ENCODE data around the gene MAP4K2. TPM values are rescaled to one million over a fixed set of nuclear protein-coding genes. Genes with fewer than 3 reads are reported as not detected.
"Not testable (repeated sequence)": the region's sequence is repeated elsewhere in the genome, so short reads cannot be mapped to it uniquely, and the experiment has no call there.

MAP4K2 gene
- total RNA-seq, 1 experiment from 2014 or later: 16.8 TPM

DNA sequence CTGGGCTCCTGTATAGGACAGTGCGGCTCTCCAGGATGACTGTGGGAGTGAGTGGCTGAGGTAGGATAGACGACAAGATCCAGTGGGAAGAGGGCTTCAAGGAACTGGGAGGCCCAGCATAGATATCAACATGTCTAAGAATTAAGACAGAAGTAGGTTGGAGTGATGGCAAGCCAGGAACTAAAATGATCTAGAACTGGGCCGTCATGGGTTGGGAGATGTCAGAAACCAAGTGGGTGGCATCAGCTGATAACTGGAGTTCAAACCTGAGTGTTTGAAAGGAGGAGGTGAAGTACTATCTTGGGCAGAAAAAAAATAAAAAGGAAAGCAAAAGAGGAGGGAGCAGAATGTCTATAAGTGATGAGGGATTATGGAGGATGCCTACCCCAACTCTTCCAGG lies 14.5 kb upstream of the MAP4K2 start:
- Mint-ChIP-seq H3K27me3 (ENCODE audit: insufficient read depth, unreplicated experiment) (no peaks in the 10 kb centered on the region), H3K9me3 (ENCODE audit: unreplicated experiment) (no peaks in the 10 kb centered on the region), H3K36me3 (ENCODE audit: insufficient read depth, unreplicated experiment) (peaks cover 5% of the 10 kb centered on the region), H3K4me1 (ENCODE audit: low read depth, unreplicated experiment) (peaks cover 7% of the 10 kb centered on the region), H3K27ac (ENCODE audit: unreplicated experiment) (no peak overlapping the region), H3K4me3 (ENCODE audit: unreplicated experiment) (no peak overlapping the region)
- Histone ChIP-seq H3K4me1 (peaks cover 5% of the 10 kb centered on the region), H3K4me3 (ENCODE audit: low read depth, low read length) (no peak overlapping the region), H3K9me3 (no peaks in the 10 kb centered on the region), H3K27me3 (replicated peaks; ENCODE audit: control insufficient read depth, insufficient read depth, low read length) (no peaks in the 10 kb centered on the region), H3K36me3 (ENCODE audit: control insufficient read depth, insufficient read depth, low read length) (no peaks in the 10 kb centered on the region)
- CTCF ChIA-PET: no interaction called here
- TF ChIP-seq, protein P1, sequence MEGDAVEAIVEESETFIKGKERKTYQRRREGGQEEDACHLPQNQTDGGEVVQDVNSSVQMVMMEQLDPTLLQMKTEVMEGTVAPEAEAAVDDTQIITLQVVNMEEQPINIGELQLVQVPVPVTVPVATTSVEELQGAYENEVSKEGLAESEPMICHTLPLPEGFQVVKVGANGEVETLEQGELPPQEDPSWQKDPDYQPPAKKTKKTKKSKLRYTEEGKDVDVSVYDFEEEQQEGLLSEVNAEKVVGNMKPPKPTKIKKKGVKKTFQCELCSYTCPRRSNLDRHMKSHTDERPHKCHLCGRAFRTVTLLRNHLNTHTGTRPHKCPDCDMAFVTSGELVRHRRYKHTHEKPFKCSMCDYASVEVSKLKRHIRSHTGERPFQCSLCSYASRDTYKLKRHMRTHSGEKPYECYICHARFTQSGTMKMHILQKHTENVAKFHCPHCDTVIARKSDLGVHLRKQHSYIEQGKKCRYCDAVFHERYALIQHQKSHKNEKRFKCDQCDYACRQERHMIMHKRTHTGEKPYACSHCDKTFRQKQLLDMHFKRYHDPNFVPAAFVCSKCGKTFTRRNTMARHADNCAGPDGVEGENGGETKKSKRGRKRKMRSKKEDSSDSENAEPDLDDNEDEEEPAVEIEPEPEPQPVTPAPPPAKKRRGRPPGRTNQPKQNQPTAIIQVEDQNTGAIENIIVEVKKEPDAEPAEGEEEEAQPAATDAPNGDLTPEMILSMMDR (IDR thresholded peaks at IDR 0.05; ENCODE audit: insufficient read depth in 1 of 2, low read depth in 1 of 2, low read length in 1 of 2, severe bottlenecking in 1 of 2, unreplicated experiment in 1 of 2): no peak
- DNase-seq: no peak
- BruUV-seq (replicated peaks): no TSS peak
- POLR2A ChIA-PET: no interaction called here
- intact Hi-C loops (cut with micrococcal nuclease; ENCODE audit: unreplicated experiment): no loop called here

DNA sequence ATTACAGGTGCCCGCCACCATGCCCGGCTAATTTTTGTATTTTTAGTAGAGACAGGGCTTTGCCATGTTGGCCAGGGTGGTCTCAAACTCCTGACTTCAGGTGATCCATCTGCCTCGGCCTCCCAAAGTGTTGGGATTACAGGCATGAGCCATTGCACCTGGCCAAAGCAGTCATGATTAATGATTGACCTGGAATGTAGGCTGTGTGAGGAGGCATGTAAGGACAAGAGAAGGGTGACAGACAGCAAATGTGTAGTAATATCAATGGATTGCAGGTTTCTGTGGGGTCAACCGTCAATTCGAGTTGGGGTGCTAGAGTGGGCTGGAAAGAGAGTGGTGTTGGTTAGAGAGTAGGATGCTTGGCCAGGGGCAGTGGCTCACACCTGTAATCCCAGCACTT lies 12.4 kb upstream of the MAP4K2 start:
- H3K9me3 Mint-ChIP-seq (ENCODE audit: unreplicated experiment); H3K27me3 ChIP-seq (replicated peaks; ENCODE audit: control insufficient read depth, insufficient read depth, low read length); H3K4me3 Mint-ChIP-seq (ENCODE audit: unreplicated experiment); BruUV-seq (replicated peaks); intact Hi-C loops (cut with micrococcal nuclease; ENCODE audit: unreplicated experiment); H3K27me3 Mint-ChIP-seq (ENCODE audit: insufficient read depth, unreplicated experiment); H3K9me3 ChIP-seq; H3K36me3 Mint-ChIP-seq (ENCODE audit: insufficient read depth, unreplicated experiment); H3K4me1 Mint-ChIP-seq (ENCODE audit: low read depth, unreplicated experiment); H3K4me1 ChIP-seq; H3K27ac Mint-ChIP-seq (ENCODE audit: unreplicated experiment); H3K36me3 ChIP-seq (ENCODE audit: control insufficient read depth, insufficient read depth, low read length); POLR2A ChIA-PET; H3K4me3 ChIP-seq (ENCODE audit: low read depth, low read length): not testable (repeated sequence)
- CTCF ChIA-PET: interaction anchor here (0.6 kb wide), 1 partner anchor 261 kb away, joined by 3 read pairs; no protein-coding TSS in a partner anchor
- peak; percentile 37 to 62 for DNase-seq

DNA sequence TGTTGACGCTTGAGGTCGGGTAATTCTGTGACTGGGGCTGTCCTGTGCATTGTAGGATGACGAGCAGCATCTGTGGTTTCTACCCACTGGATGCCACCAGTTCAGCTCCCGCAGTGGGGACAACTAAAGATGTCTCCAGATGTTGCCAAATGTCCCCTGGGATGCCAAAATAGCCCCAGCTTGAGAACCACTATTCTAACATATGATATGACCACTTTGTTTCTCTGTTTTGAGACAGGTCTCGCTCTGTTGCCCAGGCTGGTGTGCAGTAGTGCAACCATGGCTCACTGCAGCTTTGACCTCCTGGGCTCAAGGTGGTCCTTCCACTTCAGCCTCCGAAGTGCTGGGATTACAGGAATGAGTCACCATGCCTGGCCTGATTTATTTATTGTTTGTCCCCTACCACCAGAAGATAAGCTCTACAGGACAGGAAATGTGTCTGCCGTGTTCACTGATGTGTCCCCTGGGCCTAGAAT lies 11.7 kb upstream of the MAP4K2 start:
- TF ChIP-seq, protein P1 (IDR thresholded peaks at IDR 0.05; ENCODE audit: insufficient read depth in 1 of 2, low read depth in 1 of 2, low read length in 1 of 2, severe bottlenecking in 1 of 2, unreplicated experiment in 1 of 2): no peak
- CTCF ChIA-PET: no interaction called here
- Histone ChIP-seq H3K27me3 (replicated peaks; ENCODE audit: control insufficient read depth, insufficient read depth, low read length) (no peaks in the 10 kb centered on the region), H3K4me3 (ENCODE audit: low read depth, low read length) (no peak overlapping the region), H3K36me3 (ENCODE audit: control insufficient read depth, insufficient read depth, low read length) (no peaks in the 10 kb centered on the region), H3K4me1 (peaks cover 5% of the 10 kb centered on the region), H3K9me3 (no peaks in the 10 kb centered on the region)
- H3K4me1 Mint-ChIP-seq (ENCODE audit: low read depth, unreplicated experiment): peaks cover 7% of the 10 kb centered on the region
- H3K36me3 Mint-ChIP-seq (ENCODE audit: insufficient read depth, unreplicated experiment): peaks cover 13% of the 10 kb centered on the region
- no peak overlapping the region for H3K4me3 Mint-ChIP-seq (ENCODE audit: unreplicated experiment)
- H3K27me3 Mint-ChIP-seq (ENCODE audit: insufficient read depth, unreplicated experiment): no peaks in the 10 kb centered on the region
- no peaks in the 10 kb centered on the region for H3K9me3 Mint-ChIP-seq (ENCODE audit: unreplicated experiment)
- H3K27ac Mint-ChIP-seq (ENCODE audit: unreplicated experiment): no peak overlapping the region
- BruUV-seq (replicated peaks): no TSS peak
- intact Hi-C loops (cut with micrococcal nuclease; ENCODE audit: unreplicated experiment): no loop called here
- POLR2A ChIA-PET: no interaction called here
- DNase-seq: no peak

DNA sequence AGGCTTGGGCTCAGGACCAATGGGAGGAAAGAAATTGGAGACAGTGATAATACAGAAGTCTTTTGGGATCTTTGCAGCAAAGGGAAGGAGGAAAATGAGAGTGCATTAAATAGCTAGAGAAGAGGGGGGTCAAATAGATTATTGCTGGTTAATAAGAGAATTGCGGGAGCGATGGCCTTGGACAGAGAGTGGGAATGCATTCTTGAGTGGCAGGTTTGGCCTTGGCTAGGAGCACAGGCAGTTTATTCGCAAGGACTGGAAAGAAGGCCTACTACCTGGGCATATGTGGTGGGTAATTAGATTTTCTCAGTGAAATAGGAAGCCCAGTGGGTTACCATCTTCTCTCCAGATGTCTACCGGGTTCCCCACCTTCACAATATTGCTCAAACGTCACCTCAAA lies 10.8 kb upstream of the MAP4K2 start:
- no peaks in the 10 kb centered on the region for H3K27me3 Mint-ChIP-seq (ENCODE audit: insufficient read depth, unreplicated experiment)
- CTCF ChIA-PET: interaction anchor here (0.7 kb wide), 1 partner anchor 23 kb away, joined by 4 read pairs; no protein-coding TSS in a partner anchor
- Histone ChIP-seq H3K27me3 (replicated peaks; ENCODE audit: control insufficient read depth, insufficient read depth, low read length) (no peaks in the 10 kb centered on the region), H3K4me3 (ENCODE audit: low read depth, low read length) (no peak overlapping the region), H3K9me3 (no peaks in the 10 kb centered on the region), H3K36me3 (ENCODE audit: control insufficient read depth, insufficient read depth, low read length) (no peaks in the 10 kb centered on the region), H3K4me1 (peaks cover 5% of the 10 kb centered on the region)
- no peak overlapping the region for H3K27ac Mint-ChIP-seq (ENCODE audit: unreplicated experiment)
- BruUV-seq (replicated peaks): no TSS peak
- H3K9me3 Mint-ChIP-seq (ENCODE audit: unreplicated experiment): no peaks in the 10 kb centered on the region
- intact Hi-C loops (cut with micrococcal nuclease; ENCODE audit: unreplicated experiment): no loop called here
- TF ChIP-seq, protein P1 (IDR thresholded peaks at IDR 0.05; ENCODE audit: insufficient read depth in 1 of 2, low read depth in 1 of 2, low read length in 1 of 2, severe bottlenecking in 1 of 2, unreplicated experiment in 1 of 2): no peak
- peaks cover 13% of the 10 kb centered on the region for H3K36me3 Mint-ChIP-seq (ENCODE audit: insufficient read depth, unreplicated experiment)
- no peak overlapping the region for H3K4me3 Mint-ChIP-seq (ENCODE audit: unreplicated experiment)
- H3K4me1 Mint-ChIP-seq (ENCODE audit: low read depth, unreplicated experiment): peaks cover 7% of the 10 kb centered on the region
- no peak for DNase-seq
- POLR2A ChIA-PET: no interaction called here
